Pancreas (tissue), 10 donors: Measurements from ENCODE around the gene CEBPG. TPM values are rescaled to one million over a fixed set of nuclear protein-coding genes. Genes with fewer than 3 reads are reported as not detected.
A peak's percentile ranks its signal among the peaks of the same experiment; 100 is the strongest.

Experiments used
- ATAC-seq, 4 donors: fragments of 200-7000 bp; cut with Tn5 transposase; one replicate each; pipeline versions ENCODE4 v1.8.0 to v1.9.1; 2020; ENCODE audit warnings: mild to moderate bottlenecking in 4 of 4, moderate library complexity in 4 of 4
- DNase-seq, 6 donors: peaks; one replicate each; pipeline ENCODE4 v3.0.0-alpha.2; 2020
- FAIRE-seq: peaks from 2 replicates; lab custom pipeline; 2012; peaks lifted over from hg19 to GRCh38; lab: Jason Lieb, UNC
- H3K27ac ChIP-seq, 4 donors: fragments of 200-600 bp; sonication (generic); 1 replicate in 3 of 4; 2 replicates in 1 of 4; pipeline versions ENCODE4 v1.5.0 to v1.8.0; 2020
- H3K27me3 ChIP-seq, 4 donors: fragments of 200-600 bp; one replicate each; pipeline ENCODE4 v1.8.0; 2021
- H3K36me3 ChIP-seq, 3 donors: fragments of 200-600 bp; sonication (generic) in 1 of 3; one replicate each; pipeline versions ENCODE4 v1.5.0 to v1.8.0; 2020 to 2021
- H3K4me1 ChIP-seq, 3 donors: fragments of 200-600 bp; one replicate each; pipeline ENCODE4 v1.8.0; 2021
- H3K4me3 ChIP-seq, 4 donors: fragments of 200-600 bp; sonication (generic) in 2 of 4; one replicate each; pipeline versions ENCODE4 v1.5.0 to v1.8.0; 2020 to 2021
- H3K9me3 ChIP-seq, 4 donors: fragments of 200-600 bp; one replicate each; pipeline ENCODE4 v1.8.0; 2021
- WGBS, 2 donors: extraction: QIAGEN DNeasy Blood & Tissue Kit; methylation state at CpG; one replicate each; pipeline ENCODE4 v1.1.7; 2013; 5-methylcytosine and 5-hydroxymethylcytosine counted together
- intact Hi-C, 3 donors: fragments of 100-400 bp; cut with DNase I; formaldehyde crosslinking; loops; one replicate each; pipeline versions ENCODE4 v1.11.1 to v1.14.2; 2022
- polyA plus RNA-seq, 2 donors: library from polyadenylated mRNA; stranded (reverse); fragments of 200-250 nt; gene quantifications; one replicate each; pipeline ENCODE4 v1.2.3, GENCODE V29; 2013
- total RNA-seq, 6 donors: library from RNA; stranded (reverse); fragmentation: NEBNext Ultra II Directional in 4 of 6; extraction: Animal tissue kit (Norgen Biotek cat#: 25700) in 4 of 6; gene quantifications; one replicate each; pipeline versions ENCODE4 v1.2.1 to v1.2.4, GENCODE V29; 2021 to 2023
- TF ChIP-seq, protein P1 (sequence below), 4 donors: fragments of 200-600 bp; sonication (generic) in 3 of 4; IDR thresholded peaks; one replicate each; pipeline versions ENCODE4 v1.5.0 to v1.8.0; 2021; ENCODE audit warnings: antibody characterized with exemption in 4 of 4
- donor health status: healthy with polysubstance abuse.
- donor health status: DM: no; HTN: no; CAD: no; lungs with moderate emphysema.
- donor health status: DM: no; HTN: no; CAD: no.
- donor health status: control.
- donor health status: control.
- donor health status: Bipolar disorder and iron deficiency.
- donor health status: DM: yes; HTN: yes; CAD: no.
- donor health status: DM: no; HTN: no; CAD: no.
- donor health status: DM: no; HTN: no; CAD: no.
- donor health status: DM: yes; HTN: yes; CAD: no.

The CEBPG gene
- total and polyA plus RNA-seq, 8 donors = 6.2 to 34.5 (median 9.4) TPM

DNA sequence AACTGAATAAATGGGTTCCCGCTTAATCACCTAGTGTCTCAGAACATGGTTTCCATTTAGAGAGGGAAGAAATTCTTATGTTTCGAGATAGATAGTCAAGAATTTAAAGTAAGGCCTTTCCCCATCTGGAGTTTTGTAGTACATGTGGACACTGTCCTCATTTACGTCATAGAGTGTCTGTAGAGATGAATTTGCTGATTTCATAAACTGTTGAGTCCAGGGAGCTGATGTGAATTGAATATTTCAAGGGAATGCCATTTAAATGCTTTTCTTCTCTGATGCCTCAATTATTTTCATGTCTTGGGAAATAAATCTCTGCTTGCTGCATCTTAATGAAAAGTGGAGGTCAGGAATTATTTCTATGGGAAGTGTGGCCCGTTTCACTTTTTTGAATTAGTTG is 9.5 kb downstream of the CEBPG start:
- FAIRE-seq (no peak), DNase-seq (no peak), ATAC-seq (no peak)
- WGBS, 2 donors = 89 to 90% methylated on average over 4 of the region's 4 CpGs
- H3K4me3 ChIP-seq = no peak overlapping the region
- intact Hi-C loops = no loop called here
- peaks cover 5 to 12% (median 8%) of the 10 kb centered on the region in 3 donors for H3K4me1 ChIP-seq
- H3K36me3 ChIP-seq = no peaks in the 10 kb centered on the region
- TF ChIP-seq, protein P1, sequence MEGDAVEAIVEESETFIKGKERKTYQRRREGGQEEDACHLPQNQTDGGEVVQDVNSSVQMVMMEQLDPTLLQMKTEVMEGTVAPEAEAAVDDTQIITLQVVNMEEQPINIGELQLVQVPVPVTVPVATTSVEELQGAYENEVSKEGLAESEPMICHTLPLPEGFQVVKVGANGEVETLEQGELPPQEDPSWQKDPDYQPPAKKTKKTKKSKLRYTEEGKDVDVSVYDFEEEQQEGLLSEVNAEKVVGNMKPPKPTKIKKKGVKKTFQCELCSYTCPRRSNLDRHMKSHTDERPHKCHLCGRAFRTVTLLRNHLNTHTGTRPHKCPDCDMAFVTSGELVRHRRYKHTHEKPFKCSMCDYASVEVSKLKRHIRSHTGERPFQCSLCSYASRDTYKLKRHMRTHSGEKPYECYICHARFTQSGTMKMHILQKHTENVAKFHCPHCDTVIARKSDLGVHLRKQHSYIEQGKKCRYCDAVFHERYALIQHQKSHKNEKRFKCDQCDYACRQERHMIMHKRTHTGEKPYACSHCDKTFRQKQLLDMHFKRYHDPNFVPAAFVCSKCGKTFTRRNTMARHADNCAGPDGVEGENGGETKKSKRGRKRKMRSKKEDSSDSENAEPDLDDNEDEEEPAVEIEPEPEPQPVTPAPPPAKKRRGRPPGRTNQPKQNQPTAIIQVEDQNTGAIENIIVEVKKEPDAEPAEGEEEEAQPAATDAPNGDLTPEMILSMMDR (IDR thresholded peaks at IDR 0.05) = no peak
- H3K9me3 ChIP-seq = no peaks in the 10 kb centered on the region
- H3K27ac ChIP-seq = no peak overlapping the region
- no peaks in the 10 kb centered on the region for H3K27me3 ChIP-seq

DNA sequence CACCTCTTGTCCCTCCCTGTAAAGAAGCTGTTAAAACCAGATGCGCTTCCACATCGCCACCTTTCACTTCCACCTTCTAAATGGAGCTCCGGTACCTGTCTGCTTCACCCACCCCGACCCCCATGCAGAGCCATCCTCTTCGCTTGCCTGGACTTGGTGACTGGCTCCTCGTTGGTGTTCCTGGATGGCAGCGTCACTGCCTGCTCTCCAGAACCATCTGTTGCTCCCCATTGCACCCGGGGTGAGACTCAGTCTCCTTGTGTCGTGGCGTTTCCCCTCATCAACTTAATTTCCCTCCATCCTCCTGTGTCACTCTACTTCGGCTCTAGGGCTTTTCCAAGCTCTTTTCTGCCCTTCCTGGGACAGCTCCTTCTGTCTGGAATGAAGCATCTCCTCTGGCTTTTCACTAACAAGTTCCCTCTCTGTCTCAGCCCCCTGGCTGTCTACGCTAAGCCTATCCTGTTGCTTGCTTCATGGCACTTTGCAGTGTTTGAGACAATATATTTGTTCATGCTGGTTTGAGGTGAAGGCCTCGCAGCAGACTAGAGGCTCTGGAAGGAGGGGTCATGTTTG is 10.3 kb downstream of the CEBPG start:
- peak in 1 of 6 donors; percentile 22 for DNase-seq

GRCh38 chr19:33384983-33385382 is 11.5 kb downstream of the CEBPG start:
- DNase-seq = no peak
- peaks cover 0 to 3% (median under 1%) of the 10 kb centered on the region in 3 donors for H3K4me1 ChIP-seq
- no peaks in the 10 kb centered on the region for H3K27me3 ChIP-seq
- no peak overlapping the region for H3K27ac ChIP-seq
- TF ChIP-seq, protein P1 (IDR thresholded peaks at IDR 0.05) = no peak
- intact Hi-C loops = no loop called here
- no peak for ATAC-seq
- 97 to 98% methylated on average over 8 of the region's 8 CpGs for WGBS, 2 donors
- FAIRE-seq = no peak
- H3K4me3 ChIP-seq = no peak overlapping the region
- H3K9me3 ChIP-seq = no peaks in the 10 kb centered on the region
- no peaks in the 10 kb centered on the region for H3K36me3 ChIP-seq

More for the DNA sequence above, 10.3 kb downstream of the CEBPG start:
- FAIRE-seq (no peak), ATAC-seq (no peak)
- WGBS, 2 donors = 92 to 94% methylated on average over 13 of the region's 13 CpGs
- Histone ChIP-seq H3K27me3 (no peaks in the 10 kb centered on the region), H3K9me3 (no peaks in the 10 kb centered on the region), H3K27ac (no peak overlapping the region), H3K4me3 (no peak overlapping the region), H3K36me3 (no peaks in the 10 kb centered on the region), H3K4me1 (peaks cover 0 to 11% (median 5%) of the 10 kb centered on the region in 3 donors)
- intact Hi-C loops = no loop called here
- TF ChIP-seq, protein P1 (IDR thresholded peaks at IDR 0.05) = no peak

DNA sequence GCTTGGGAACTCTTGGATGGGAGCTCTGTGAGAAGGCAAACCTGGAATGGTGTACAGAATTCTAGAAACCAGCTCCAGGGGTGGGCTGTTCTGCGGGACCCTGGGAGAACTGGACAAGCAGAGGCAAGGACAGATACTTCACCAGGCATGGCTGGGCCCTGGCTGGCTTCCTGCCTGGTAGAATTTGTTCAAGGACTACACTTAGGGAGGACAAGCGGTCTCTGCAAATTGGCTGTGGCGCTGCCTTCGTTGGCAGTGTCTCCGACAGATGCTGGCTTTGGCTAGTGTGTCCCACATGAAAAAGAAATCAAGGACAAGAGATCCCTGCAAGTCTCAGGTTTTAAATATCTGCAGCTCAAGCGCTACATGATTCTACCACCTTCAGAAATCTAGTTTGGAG is 12.4 kb downstream of the CEBPG start:
- Histone ChIP-seq H3K36me3 (no peaks in the 10 kb centered on the region), H3K27me3 (no peaks in the 10 kb centered on the region), H3K9me3 (no peaks in the 10 kb centered on the region), H3K4me3 (no peak overlapping the region), H3K27ac (no peak overlapping the region), H3K4me1 (peaks cover 0 to 9% (median 7%) of the 10 kb centered on the region in 3 donors)
- no peak for ATAC-seq
- peak in 2 of 6 donors; percentile 25 to 33 for DNase-seq
- no peak for FAIRE-seq
- intact Hi-C loops = no loop called here
- TF ChIP-seq, protein P1 (IDR thresholded peaks at IDR 0.05) = no peak
- 46 to 58% methylated on average over 6 of the region's 6 CpGs for WGBS, 2 donors

- 82 to 89% methylated on average over 15 of the region's 15 CpGs for WGBS, 2 donors
- no peak overlapping the region for H3K27ac ChIP-seq
These were observed 12.9 kb downstream of the CEBPG start for GRCh38 chr19:33386361-33386858.

More at GRCh38 chr19:33386361-33386858, 12.9 kb downstream of the CEBPG start:
- no peaks in the 10 kb centered on the region for H3K27me3 ChIP-seq
- no peaks in the 10 kb centered on the region for H3K9me3 ChIP-seq
- H3K4me1 ChIP-seq = peaks cover 3 to 10% (median 7%) of the 10 kb centered on the region in 3 donors
- H3K36me3 ChIP-seq = no peaks in the 10 kb centered on the region
- ATAC-seq = no peak
- peak in 1 of 6 donors; percentile 31 for DNase-seq
- H3K4me3 ChIP-seq = no peak overlapping the region
- intact Hi-C loops = no loop called here
- TF ChIP-seq, protein P1 (IDR thresholded peaks at IDR 0.05) = no peak
- no peak for FAIRE-seq
